SK-N-SH (cell line): ENCODE measurements around the gene CCNL1.

Experiments used
- CTCF ChIP-seq: fragments of 200-600 bp; sonication (generic); IDR thresholded peaks from 2 replicates; pipeline ENCODE4 v1.6.1; 2017; ENCODE audit warnings: antibody characterized with exemption, mild to moderate bottlenecking, moderate library complexity
- JUND ChIP-seq: IDR thresholded peaks from 2 replicates; pipeline ENCODE4 v1.4.0; 2012
- PBX3 ChIP-seq: IDR thresholded peaks from 2 replicates; pipeline ENCODE4; 2012
- REST ChIP-seq: IDR thresholded peaks from 2 replicates; pipeline ENCODE4 v1.6.1; 2012; ENCODE audit warnings: mild to moderate bottlenecking, low read depth, low read length, moderate library complexity
- SMC3 ChIP-seq: IDR thresholded peaks from 2 replicates; pipeline ENCODE4 v1.6.1; 2012; ENCODE audit warnings: low read depth, low read length, improper control_type of control experiment
- USF2 ChIP-seq: fragments of 150-350 bp; IDR thresholded peaks from 2 replicates; pipeline ENCODE4 v1.6.1; 2017; ENCODE audit warnings: antibody characterized with exemption, low read length, low read depth, borderline replicate concordance
- YY1 ChIP-seq: IDR thresholded peaks from 2 replicates; pipeline ENCODE4 v1.4.0; 2012; ENCODE audit warnings: low read depth, mild to moderate bottlenecking
- ZBTB33 ChIP-seq: IDR thresholded peaks from 2 replicates; pipeline ENCODE4 v1.4.0; 2012; ENCODE audit warnings: low read depth, borderline replicate concordance

GRCh38 chr3:157136647-157137387, 23.1 kb downstream of the CCNL1 start:
- TF ChIP-seq CTCF, result no peak
- no peak for TF ChIP-seq JUND
- no peak for TF ChIP-seq REST
- no peak for TF ChIP-seq YY1
- TF ChIP-seq USF2, result no peak
- no peak for TF ChIP-seq SMC3
- no peak for TF ChIP-seq ZBTB33
- no peak for TF ChIP-seq PBX3
